NCI-H2196 (cell line): ENCODE measurements around the gene DNAJB4.
"Not testable (repeated sequence)": the region's sequence is repeated elsewhere in the genome, so short reads cannot be mapped to it uniquely, and the experiment has no call there.

Experiments used
- DNase-seq: peaks from one replicate; lab custom pipeline; 2025; ENCODE audit not compliant: unreplicated experiment; lab: John Stamatoyannopoulos, UW

The DNAJB4 gene

DNA sequence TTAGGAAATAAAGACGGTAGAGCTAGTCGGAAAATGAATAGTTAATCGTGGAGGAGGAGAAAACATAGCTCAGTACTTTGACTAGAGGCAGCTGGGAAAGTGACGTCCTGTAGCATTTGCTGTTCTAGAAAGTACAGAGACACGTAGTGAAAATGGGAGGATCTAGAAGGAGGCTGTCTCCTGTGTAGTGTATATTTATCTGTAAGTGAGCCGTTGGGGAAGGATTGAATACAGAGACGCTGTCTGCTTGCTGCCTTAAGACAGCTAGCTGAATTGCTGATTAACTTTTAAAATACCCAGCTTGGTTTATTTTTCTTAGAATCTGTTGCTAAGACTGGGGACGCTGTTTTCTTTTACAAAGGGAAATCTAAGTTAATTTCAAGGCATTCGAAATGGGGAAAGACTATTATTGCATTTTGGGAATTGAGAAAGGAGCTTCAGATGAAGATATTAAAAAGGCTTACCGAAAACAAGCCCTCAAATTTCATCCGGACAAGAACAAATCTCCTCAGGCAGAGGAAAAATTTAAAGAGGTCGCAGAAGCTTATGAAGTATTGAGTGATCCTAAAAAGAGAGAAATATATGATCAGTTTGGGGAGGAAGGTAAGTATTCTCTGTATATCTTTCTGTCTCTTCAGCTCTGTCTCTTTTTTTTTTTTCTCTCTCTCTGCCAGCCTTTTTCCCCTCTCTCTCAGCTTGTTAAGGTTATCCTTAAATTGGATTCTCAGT lies at the start of gene DNAJB4:
Gene DNAJB4, plus strand, starts transcription at position 221 of the 729 bp plus-strand sequence. Its CDS starts 172 bp downstream, at position 393.
- DNase-seq = no peak

DNA sequence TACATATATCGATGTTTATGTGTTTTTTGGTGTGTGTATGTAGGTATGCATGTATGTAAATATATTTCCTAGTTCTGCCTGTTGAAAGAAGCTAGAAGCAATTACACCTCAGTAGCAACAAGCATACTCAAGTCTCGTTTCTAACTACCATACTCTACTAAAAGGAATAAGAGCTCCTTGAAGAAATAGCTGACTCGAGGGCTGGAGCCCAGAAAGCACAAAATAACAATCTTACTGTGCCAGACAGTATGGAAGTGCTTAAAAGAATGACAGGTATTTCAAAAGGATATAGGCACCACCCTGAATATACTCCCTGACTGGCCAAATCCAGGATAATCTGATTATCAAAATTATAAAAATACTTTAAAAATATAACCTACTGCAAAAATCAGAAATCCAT lies 49.0 kb upstream of the DNAJB4 start:
- DNase-seq = no peak

DNA sequence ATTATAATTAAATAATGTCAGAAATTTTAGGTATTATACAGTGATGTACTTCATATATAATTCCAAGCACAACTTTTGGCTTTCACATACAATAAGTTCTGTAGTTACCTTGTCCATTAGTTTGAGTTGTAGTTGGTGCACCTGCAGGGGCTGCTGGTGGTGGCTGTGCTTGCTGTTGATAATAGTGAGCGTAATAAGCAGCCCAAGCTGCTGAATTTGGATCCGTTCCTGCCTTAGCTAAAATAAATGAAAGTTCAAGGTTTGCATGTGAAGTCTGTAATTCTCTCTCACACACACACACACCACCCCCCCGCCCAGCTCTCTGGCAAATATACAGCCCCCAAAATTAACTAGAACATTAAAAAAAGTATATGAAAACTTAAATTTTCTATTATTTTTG lies 48.3 kb upstream of the DNAJB4 start:
- no peak for DNase-seq

DNA sequence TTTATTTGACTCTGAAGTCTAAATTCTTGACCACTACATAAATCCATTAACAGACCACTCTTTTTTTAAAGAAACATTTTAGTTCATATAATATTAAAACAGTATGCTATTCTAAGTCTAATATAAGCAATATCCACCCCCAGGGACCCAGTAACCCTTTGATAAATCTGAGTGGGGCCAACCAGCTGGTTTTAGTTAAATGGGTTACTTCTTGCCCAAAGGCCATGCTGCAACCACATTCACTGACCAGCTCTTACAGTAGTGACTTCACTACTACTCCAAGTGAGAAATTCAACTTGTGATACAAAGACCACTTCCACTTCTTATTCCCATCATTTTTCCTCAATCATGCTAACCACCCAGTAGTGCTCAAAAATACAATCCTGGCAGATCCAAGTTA lies 46.3 kb upstream of the DNAJB4 start:
- no peak for DNase-seq

DNA sequence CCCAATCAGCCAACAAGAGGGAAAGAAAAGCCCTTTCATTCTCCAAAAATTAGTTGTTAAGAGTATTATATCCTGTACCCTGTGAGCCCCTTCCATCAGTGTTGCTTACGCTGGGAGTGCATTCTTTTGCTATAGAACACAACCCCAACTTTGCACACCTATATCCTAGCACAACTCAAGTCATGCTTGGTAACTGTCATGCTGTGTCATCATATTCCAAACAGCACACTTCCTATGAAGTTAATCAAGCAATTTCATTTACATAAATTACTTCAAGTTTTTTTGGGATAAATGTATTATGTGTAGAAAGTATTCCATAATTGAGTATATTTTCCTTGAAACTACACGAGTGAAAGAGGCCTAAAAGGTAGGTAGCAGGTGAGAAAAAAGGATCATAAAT lies 45.9 kb upstream of the DNAJB4 start:
- no peak for DNase-seq

DNA sequence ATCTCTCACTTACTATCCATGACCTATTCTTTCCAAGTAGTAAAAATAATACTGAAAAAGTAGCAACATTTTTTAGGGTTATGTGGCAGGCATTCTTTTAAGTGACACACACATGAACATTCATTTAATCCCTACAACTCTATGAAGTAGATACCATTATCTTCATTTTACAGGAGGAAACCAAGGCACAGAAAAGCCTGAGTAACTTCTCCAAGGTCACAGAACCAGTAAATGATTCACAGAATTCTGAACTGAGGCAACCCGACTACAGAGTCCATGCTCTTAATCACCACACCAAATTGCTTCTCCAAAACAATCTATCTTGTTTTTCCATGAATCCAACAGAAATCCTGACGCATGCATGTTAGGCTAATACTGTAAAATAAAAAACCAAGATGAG lies 43.3 kb upstream of the DNAJB4 start:
- no peak for DNase-seq

DNA sequence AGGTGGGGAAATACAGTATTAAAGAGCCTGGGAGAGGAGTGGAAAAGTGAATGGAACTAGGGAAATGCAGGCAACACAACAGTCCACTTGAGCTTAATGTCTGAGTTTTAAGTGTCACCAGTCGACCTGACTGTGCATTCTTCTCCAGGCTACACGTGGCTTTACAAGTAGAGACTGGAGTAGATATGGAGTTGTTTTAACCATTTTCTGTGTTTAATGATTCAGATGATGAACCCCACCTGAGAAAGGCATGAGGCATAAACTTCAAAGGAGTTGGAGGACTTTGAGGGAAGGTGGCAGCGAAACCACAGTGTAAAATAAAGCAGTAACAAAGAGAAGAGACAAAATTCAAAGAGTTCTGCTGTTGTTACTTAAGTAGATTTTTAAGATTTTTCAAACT lies 38.4 kb upstream of the DNAJB4 start:
- DNase-seq = no peak

DNA sequence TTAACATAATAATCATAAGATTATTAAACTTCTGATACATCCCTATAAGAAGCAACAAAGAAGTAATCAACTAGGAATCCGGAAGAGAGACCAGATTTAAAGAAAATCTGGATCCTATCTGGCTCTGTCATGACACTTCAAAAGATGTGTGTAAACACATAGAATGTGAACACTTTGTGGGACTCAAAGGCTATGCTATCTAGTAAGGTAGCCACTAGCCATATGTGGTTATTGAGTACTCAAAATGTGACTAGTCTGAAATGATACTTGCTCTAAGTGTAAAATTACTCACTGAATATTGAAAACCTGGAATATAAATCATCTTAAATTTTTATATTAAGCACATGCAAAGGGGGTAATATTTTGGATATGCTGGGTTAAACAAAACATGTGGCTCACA lies 34.5 kb upstream of the DNAJB4 start:
- no peak for DNase-seq

DNA sequence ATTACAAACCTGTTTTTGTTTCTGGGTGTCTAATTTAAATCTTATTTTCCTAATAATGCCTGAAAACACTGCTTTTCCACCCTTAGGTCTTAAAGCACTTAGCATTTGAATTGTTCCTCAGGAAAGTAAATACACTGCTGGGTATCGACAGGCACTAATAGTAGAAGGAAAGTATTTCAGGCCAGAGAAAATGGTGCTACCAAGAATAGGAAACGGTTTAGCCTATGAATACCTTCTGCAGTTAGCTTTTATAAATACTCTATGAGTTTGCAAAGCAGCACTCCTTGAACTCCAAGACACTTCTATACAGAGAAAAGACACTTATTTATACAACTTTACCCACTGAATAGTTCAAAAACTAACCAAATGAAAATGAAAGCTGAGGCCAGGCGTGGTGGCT lies 32.7 kb upstream of the DNAJB4 start:
- DNase-seq = no peak

DNA sequence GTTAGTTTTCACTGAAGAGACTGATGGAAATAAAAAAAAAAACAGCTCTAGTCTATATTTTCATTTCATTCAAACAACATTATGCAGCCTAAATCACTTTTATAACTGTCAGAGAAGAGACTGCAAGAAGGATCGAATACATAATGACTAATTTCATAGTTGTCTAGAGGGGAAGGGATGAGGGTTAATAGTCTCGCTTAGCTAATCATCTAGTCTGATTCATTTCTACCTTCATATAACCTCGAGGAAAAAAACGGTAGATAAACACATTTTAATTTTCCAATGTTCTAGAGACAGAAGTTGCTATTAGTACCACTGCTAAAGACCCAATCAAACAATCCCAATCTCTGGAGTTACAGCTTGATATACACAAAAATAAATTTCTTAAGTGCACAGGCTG lies 29.4 kb upstream of the DNAJB4 start:
- no peak for DNase-seq

DNA sequence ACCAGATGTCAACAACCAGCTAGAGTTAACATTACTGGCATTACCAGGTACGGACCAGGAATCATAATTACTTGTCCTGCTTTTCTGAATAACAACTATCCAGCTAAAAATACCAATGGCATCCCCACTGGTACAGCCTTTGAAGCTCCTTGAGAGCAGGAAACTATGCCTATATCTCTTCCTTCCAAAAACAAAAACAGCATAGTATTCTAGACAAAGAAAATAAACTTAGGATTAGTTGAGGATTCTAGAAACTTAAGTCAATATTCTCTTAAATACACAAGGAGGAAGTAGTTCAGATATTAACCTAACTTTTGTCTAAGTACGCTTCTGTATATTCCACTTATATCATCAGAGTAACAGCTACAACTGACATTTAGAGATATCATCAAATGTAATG lies 28.8 kb upstream of the DNAJB4 start:
- no peak for DNase-seq

DNA sequence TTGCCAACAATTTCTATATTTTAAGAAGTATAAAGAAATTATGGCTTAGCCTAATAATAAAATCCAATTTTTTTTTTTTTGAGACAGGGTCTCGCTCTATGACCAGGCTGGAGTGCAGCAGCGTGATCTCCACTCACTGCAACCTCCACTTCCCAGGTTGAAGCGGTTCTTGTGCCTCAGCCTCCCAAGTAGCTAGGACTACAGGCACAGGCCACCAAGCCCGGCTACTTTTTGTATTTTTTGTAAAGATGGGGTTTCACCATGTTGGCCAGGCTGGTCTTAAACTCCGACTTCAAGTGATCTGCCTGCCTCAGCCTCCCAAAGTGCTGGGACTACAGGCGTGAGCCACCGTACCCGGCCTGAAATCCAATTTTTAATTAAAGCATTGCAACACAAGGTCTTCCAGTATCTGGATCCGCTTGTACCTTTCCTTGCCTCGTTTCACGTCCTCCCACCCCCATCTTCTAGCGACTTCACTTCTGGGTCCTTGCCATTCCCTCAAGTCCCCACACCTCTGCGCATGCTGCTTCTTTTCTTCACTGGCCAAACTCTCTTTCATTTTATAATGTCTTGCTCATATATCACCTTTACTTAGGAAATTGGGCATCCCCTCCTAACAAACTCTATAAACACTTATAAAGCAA lies 28.2 kb upstream of the DNAJB4 start:
- DNase-seq = no peak

DNA sequence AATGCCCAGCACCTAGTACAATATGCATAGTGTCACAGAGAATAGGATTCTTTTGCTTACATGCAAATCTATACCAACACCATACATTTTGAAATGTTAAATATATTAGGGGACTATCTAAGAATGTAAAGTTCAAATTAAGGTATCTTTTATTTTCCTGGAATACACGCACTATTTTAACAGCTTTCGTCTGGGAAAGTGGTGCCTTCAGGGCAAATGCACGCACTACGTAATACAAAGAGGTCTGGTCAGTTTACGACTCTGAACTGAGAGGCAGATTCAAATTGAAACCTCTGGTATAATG lies 26.8 kb upstream of the DNAJB4 start:
- DNase-seq = no peak

DNA sequence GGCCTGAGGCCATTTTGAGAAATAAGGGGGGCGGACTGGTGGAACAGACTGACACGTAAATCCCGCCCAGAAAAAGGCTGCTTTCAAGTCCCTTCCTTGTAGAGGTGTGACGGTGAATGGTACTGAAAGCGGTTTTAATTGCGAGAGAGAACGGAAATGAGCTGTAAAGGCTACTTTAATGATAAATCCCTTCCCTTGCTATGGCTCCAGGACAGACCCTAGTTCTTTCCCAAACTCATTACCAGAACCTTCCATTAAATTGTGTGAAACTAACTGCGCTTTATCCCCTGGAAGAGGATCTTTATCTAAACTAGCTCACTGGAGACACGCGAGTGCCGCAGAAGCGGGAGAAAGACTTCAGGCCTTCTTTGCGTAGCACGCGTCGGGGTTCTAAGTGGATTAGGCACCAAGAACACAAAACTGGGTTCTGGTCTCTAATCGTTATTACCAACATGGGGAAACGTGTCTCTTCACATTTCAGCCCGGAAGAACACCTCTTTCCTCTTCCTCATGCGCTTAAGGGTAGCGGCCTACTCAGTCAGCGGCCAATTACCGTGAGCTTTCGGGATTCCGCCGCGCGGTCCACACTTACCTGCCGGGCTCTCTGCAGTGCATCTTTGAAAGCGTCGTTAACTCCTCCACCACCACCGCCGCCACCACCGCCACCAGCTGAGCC lies 26.3 kb upstream of the DNAJB4 start:
- peak; percentile 84 for DNase-seq

DNA sequence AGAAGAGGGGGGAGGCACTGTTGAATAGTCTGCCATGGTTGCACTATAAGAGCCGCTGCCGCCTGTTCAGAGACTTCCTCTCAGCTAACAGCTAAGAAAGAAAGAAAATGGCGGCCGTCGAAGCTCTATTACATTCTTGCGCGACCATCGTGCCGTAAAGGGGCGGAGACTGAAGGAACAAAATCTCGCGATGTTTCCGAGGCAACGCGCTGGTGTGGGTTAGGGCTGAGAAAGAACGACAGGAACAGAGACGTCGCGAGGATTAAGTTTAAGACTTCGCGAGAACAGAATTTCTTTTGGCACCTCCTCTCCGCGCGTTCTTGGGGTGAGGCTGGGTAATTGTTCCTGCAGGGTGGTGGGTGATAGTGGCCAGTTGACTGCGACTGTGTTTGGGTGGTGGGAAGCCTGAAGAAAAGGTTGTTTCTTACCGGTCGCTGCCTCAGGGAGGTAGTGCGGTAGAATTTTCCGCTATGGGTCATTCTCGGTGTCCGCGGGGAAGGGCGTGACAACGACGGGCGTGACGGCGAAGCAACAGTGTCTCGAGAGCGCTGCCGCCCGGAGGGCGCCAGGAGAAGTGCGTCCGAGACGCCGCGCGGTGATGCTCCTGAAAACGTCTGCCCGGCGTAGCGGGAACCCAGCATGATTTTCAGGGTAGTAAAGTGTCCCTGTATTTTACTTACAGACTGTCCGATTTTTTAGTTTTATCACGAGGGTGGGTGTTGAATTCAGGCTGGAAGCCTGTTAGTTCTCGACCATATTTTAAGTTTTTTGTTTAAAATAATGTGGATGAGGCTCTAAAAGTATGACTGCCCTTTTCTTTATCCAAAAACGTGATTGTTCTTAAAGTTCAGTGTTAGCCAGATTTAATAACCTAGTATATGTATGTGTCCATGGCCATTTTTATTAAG lies 25.5 kb upstream of the DNAJB4 start, which contains the start of gene FUBP1:
Gene FUBP1, minus strand, starts transcription at position 104 of the 908 bp plus-strand sequence. Its CDS starts 68 bp downstream, at position 36.
- peak; percentile 99 for DNase-seq

DNA sequence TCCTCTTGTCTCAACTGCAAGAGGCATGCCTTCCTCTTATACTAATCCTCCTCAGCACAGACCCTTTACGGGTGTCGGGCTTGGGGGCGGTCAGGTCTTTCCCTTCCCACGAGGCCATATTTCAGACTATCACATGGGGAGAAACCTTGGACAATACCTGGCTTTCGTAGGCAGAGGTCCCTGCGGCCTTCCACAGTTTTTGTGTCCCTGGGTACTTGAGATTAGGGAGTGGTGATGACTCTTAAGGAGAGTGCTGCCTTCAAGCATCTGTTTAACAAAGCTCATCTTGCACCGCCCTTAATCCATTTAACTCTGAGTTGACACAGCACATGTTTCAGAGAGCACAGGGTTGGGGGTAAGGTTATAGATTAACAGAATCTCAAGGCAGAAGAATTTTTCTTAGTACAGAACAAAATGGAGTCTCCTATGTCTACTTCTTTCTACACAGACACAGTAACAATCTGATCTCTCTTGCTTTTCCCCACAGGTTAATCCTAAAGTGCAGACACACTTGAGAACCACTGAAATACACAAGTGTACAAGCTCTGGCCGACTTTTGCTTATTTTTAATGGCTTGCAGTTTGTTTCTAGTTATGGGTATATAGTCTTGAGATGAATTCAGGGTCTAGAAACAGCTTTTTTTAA lies 21.3 kb upstream of the DNAJB4 start:
- DNase-seq = not testable (repeated sequence)

DNA sequence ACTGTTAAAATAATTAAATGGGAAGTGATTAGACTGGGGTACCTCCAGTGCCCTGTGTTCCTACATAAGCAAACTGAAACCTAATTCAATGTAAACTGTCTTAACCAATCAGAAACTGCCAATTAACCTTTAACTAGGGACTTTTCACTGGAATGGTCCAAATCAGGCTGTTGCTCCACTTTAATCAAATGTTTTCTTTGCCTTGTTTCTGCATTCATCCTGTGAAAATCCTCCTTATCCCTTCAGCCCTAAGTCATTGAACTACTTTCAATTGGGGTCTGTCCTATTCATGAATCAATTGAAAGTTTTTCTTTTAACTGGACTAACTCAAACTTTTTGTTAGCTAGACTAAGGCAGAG lies 20.8 kb upstream of the DNAJB4 start:
- DNase-seq = no peak

DNA sequence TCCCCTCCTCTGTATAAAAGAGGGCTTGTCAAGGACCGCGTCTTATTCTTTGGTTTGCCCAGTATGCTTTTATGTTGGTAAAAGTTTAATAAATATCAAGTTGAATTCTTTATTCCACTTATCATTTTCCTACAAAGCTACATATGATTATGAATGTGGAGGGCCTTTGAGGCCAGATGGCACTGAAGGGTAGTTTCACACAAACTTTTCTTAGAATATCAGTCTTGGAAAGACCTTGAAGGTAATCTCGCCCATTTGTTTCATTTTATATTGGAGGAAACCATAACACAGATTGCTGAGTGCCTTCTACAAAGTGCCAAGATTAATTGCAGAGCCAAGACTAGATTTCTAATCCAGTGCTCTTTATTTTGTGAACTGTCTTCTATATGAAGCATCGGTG lies 20.1 kb upstream of the DNAJB4 start:
- DNase-seq = no peak

DNA sequence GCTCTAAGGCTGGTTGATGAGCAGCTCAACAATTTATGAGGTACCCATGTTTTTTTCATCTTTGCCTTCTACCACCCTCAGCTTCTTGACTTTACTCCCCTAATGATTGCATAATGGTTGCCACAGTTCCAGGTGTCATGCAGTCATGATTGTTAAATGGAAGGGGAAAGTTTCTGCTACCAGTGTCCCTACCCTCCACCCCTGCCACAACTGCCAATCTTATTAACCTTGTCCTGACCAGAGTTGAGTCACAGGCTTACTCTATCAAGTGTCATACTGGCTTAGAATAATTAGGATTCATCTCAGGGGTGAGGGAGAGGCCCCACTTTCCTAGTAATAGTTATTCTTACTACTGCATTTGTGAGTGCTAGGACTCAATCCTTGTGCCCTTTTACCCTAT lies 17.9 kb upstream of the DNAJB4 start:
- no peak for DNase-seq

DNA sequence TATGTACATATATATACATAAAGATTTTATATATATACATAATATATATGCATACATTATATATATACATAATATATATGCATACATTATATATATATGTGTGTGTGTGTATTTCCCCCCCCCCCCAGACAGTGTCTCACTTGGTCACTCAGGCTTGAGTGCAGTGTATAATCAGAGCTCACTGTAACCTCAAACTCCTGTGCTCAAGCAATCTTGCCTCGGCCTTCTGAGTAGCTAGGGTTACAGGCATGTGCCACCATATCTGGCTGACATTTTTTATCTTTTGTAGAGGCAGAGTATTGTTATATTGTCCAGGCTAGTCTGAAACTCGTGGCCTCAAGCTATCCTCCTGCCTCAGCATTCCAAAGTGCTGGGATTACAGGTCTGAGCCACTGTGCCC lies 16.8 kb upstream of the DNAJB4 start:
- no peak for DNase-seq

DNA sequence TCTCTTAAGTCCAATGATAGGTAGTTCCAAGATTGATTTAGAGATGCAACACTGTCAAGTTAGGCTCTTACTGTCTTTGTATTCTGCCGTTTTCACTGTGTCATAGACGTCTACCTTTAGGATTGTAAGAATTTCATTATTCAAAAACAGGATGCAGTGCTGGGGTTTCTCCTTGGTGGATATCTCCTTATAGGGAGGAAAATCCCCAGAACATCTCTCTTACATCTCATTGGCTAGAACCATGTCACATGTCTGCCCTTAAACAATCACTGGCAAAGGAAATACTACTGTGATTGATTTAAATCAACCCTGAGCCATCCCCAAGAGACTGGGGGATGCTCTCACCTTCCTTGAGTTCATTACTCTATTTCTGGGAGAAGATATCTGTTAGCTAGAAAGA lies 15.0 kb upstream of the DNAJB4 start:
- no peak for DNase-seq
